ENCODE results near the gene SPDEF. TPM values are rescaled to one million over a fixed set of nuclear protein-coding genes. Genes with fewer than 3 reads are reported as not detected.
A peak's percentile ranks its signal among the peaks of the same experiment; 100 is the strongest.

SPDEF gene
- total RNA-seq, 3 donors from 2014 or later = 0.13 to 0.24 (median 0.14) TPM

- Mint-ChIP-seq H3K4me3 (peak overlapping the region; percentile 42), H3K36me3 (ENCODE audit: insufficient read depth) (no peaks in the 10 kb centered on the region), H3K27me3 (ENCODE audit: low read depth) (no peaks in the 10 kb centered on the region), H3K9me3 (no peaks in the 10 kb centered on the region), H3K4me1 (ENCODE audit: low read depth) (peaks cover 7% of the 10 kb centered on the region)
- DNase-seq (peak; percentile 98), ATAC-seq (peak; percentile 97 to 98)
Measured at GRCh38 chr6:34526992-34527728, 29.0 kb downstream of the SPDEF start.

- no peaks in the 10 kb centered on the region for H3K36me3 Mint-ChIP-seq (ENCODE audit: insufficient read depth)
- no peak for ATAC-seq
Measured at GRCh38 chr6:34526241-34526972, 29.7 kb downstream of the SPDEF start.

GRCh38 chr6:34525431-34526175 is 30.5 kb downstream of the SPDEF start:
- H3K4me3 Mint-ChIP-seq = no peak overlapping the region
- no peaks in the 10 kb centered on the region for H3K36me3 Mint-ChIP-seq (ENCODE audit: insufficient read depth)
- H3K4me1 Mint-ChIP-seq (ENCODE audit: low read depth) = peaks cover 7% of the 10 kb centered on the region
- no peak for ATAC-seq
- no peaks in the 10 kb centered on the region for H3K9me3 Mint-ChIP-seq
- no peak for DNase-seq
- no peaks in the 10 kb centered on the region for H3K27me3 Mint-ChIP-seq (ENCODE audit: low read depth)

More at GRCh38 chr6:34526241-34526972, 29.7 kb downstream of the SPDEF start:
- no peaks in the 10 kb centered on the region for H3K27me3 Mint-ChIP-seq (ENCODE audit: low read depth)
- peaks cover 7% of the 10 kb centered on the region for H3K4me1 Mint-ChIP-seq (ENCODE audit: low read depth)
- no peak for DNase-seq
- H3K9me3 Mint-ChIP-seq = no peaks in the 10 kb centered on the region
- H3K4me3 Mint-ChIP-seq = no peak overlapping the region

- H3K27me3 Mint-ChIP-seq (ENCODE audit: low read depth) = no peaks in the 10 kb centered on the region
- peaks cover 7% of the 10 kb centered on the region for H3K4me1 Mint-ChIP-seq (ENCODE audit: low read depth)
- no peak for ATAC-seq
- H3K4me3 Mint-ChIP-seq = no peak overlapping the region
- H3K9me3 Mint-ChIP-seq = no peaks in the 10 kb centered on the region
- no peak for DNase-seq
- no peaks in the 10 kb centered on the region for H3K36me3 Mint-ChIP-seq (ENCODE audit: insufficient read depth)
Measured at GRCh38 chr6:34524971-34525370, 31.2 kb downstream of the SPDEF start.

- no peak for ATAC-seq
- no peaks in the 10 kb centered on the region for H3K27me3 Mint-ChIP-seq (ENCODE audit: low read depth)
- H3K4me3 Mint-ChIP-seq = no peak overlapping the region
- peaks cover 7% of the 10 kb centered on the region for H3K4me1 Mint-ChIP-seq (ENCODE audit: low read depth)
- H3K9me3 Mint-ChIP-seq = no peaks in the 10 kb centered on the region
- no peaks in the 10 kb centered on the region for H3K36me3 Mint-ChIP-seq (ENCODE audit: insufficient read depth)
- DNase-seq = no peak
Measured at GRCh38 chr6:34524499-34524898, 31.6 kb downstream of the SPDEF start.

- no peaks in the 10 kb centered on the region for H3K9me3 Mint-ChIP-seq
- DNase-seq (no peak), ATAC-seq (no peak)
Measured at GRCh38 chr6:34523441-34524206, 32.5 kb downstream of the SPDEF start.

GRCh38 chr6:34522761-34523160 is 33.4 kb downstream of the SPDEF start:
- no peaks in the 10 kb centered on the region for H3K27me3 Mint-ChIP-seq (ENCODE audit: low read depth)
- no peak overlapping the region for H3K4me3 Mint-ChIP-seq
- no peaks in the 10 kb centered on the region for H3K36me3 Mint-ChIP-seq (ENCODE audit: insufficient read depth)
- H3K4me1 Mint-ChIP-seq (ENCODE audit: low read depth) = peaks cover 6% of the 10 kb centered on the region
- H3K9me3 Mint-ChIP-seq = no peaks in the 10 kb centered on the region
- ATAC-seq (no peak), DNase-seq (no peak)

More at GRCh38 chr6:34523441-34524206, 32.5 kb downstream of the SPDEF start:
- no peaks in the 10 kb centered on the region for H3K27me3 Mint-ChIP-seq (ENCODE audit: low read depth)
- peaks cover 7% of the 10 kb centered on the region for H3K4me1 Mint-ChIP-seq (ENCODE audit: low read depth)
- no peak overlapping the region for H3K4me3 Mint-ChIP-seq
- H3K36me3 Mint-ChIP-seq (ENCODE audit: insufficient read depth) = no peaks in the 10 kb centered on the region

- no peak for DNase-seq
- H3K9me3 Mint-ChIP-seq = no peaks in the 10 kb centered on the region
- no peaks in the 10 kb centered on the region for H3K36me3 Mint-ChIP-seq (ENCODE audit: insufficient read depth)
- ATAC-seq = no peak
- peaks cover 3% of the 10 kb centered on the region for H3K27me3 Mint-ChIP-seq (ENCODE audit: low read depth)
- H3K4me3 Mint-ChIP-seq = no peak overlapping the region
- H3K4me1 Mint-ChIP-seq (ENCODE audit: low read depth) = no peaks in the 10 kb centered on the region
Measured at GRCh38 chr6:34521463-34522285, 34.5 kb downstream of the SPDEF start.

GRCh38 chr6:34520645-34521462 is 35.3 kb downstream of the SPDEF start:
- no peak for ATAC-seq
- H3K4me3 Mint-ChIP-seq = no peak overlapping the region
- H3K36me3 Mint-ChIP-seq (ENCODE audit: insufficient read depth) = no peaks in the 10 kb centered on the region
- H3K9me3 Mint-ChIP-seq = no peaks in the 10 kb centered on the region
- H3K27me3 Mint-ChIP-seq (ENCODE audit: low read depth) = peaks cover 3% of the 10 kb centered on the region
- no peaks in the 10 kb centered on the region for H3K4me1 Mint-ChIP-seq (ENCODE audit: low read depth)
- DNase-seq = no peak

- no peak for ATAC-seq
- Mint-ChIP-seq H3K4me1 (ENCODE audit: low read depth) (no peaks in the 10 kb centered on the region), H3K27me3 (ENCODE audit: low read depth) (peaks cover 7% of the 10 kb centered on the region), H3K4me3 (no peak overlapping the region), H3K9me3 (no peaks in the 10 kb centered on the region), H3K36me3 (ENCODE audit: insufficient read depth) (no peaks in the 10 kb centered on the region)
- no peak for DNase-seq
Measured at GRCh38 chr6:34519971-34520644, 36.0 kb downstream of the SPDEF start.

- no peak overlapping the region for H3K4me3 Mint-ChIP-seq
- H3K4me1 Mint-ChIP-seq (ENCODE audit: low read depth) = no peaks in the 10 kb centered on the region
- ATAC-seq (no peak), DNase-seq (no peak)
- no peaks in the 10 kb centered on the region for H3K9me3 Mint-ChIP-seq
- no peaks in the 10 kb centered on the region for H3K36me3 Mint-ChIP-seq (ENCODE audit: insufficient read depth)
- peaks cover 13% of the 10 kb centered on the region for H3K27me3 Mint-ChIP-seq (ENCODE audit: low read depth)
Measured at GRCh38 chr6:34518669-34519365, 37.3 kb downstream of the SPDEF start.

GRCh38 chr6:34517966-34518365 is 38.2 kb downstream of the SPDEF start:
- Mint-ChIP-seq H3K9me3 (no peaks in the 10 kb centered on the region), H3K4me3 (no peak overlapping the region), H3K27me3 (ENCODE audit: low read depth) (peaks cover 13% of the 10 kb centered on the region), H3K36me3 (ENCODE audit: insufficient read depth) (no peaks in the 10 kb centered on the region), H3K4me1 (ENCODE audit: low read depth) (no peaks in the 10 kb centered on the region)
- DNase-seq = no peak
- ATAC-seq = no peak

Measured in activated T-cell treated with anti-CD3 and anti-CD28 coated beads, Interleukin-2, amount 50 U/mL, for 4 hours (primary cell).